Activated B cell treated with CpG ODN at 0.5 μM for 24 hours (primary cell): ENCODE measurements around the gene GALNS. TPM values are rescaled to one million over a fixed set of nuclear protein-coding genes. Genes with fewer than 3 reads are reported as not detected.

Experiments used
- ATAC-seq: fragments of 200-7000 bp; cut with Tn5 transposase; one replicate; pipeline ENCODE4 v1.10.0; 2021; ENCODE audit warnings: low read depth, mild to moderate bottlenecking, moderate library complexity
- CTCF ChIA-PET: fragments of 350-600 bp; sonication (Branson Sonifier 250); formaldehyde crosslinking; loops from one replicate; lab custom pipeline; 2021; ENCODE audit warnings: antibody characterized with exemption; lab: Charles Lee
- POLR2A ChIA-PET: fragments of 350-600 bp; sonication (Branson Sonifier 250); formaldehyde crosslinking; loops from one replicate; lab custom pipeline; 2021; ENCODE audit warnings: antibody characterized with exemption; lab: Charles Lee
- DNase-seq: peaks from one replicate; pipeline ENCODE4 v3.0.0; 2022
- H3K27ac Mint-ChIP-seq: one replicate; pipeline ENCODE4 v1.8.0; 2020; ENCODE audit warnings: mixed read lengths
- H3K27me3 Mint-ChIP-seq: one replicate; pipeline ENCODE4 v1.8.0; 2021; ENCODE audit warnings: mixed read lengths
- H3K36me3 Mint-ChIP-seq: one replicate; pipeline ENCODE4 v1.8.0; 2021; ENCODE audit warnings: low read depth, mixed read lengths
- H3K4me1 Mint-ChIP-seq: one replicate; pipeline ENCODE4 v1.8.0; 2021; ENCODE audit warnings: mixed read lengths
- H3K4me3 Mint-ChIP-seq: one replicate; pipeline ENCODE4 v1.8.0; 2020; ENCODE audit warnings: mild to moderate bottlenecking, mixed read lengths
- H3K9me3 Mint-ChIP-seq: one replicate; pipeline ENCODE4 v1.8.0; 2020; ENCODE audit warnings: mixed read lengths
- CTCF ChIP-seq: fragments of 200-600 bp; IDR thresholded peaks from one replicate; pipeline ENCODE4 v1.8.0; 2022; ENCODE audit warnings: antibody characterized with exemption, mild to moderate bottlenecking
- intact Hi-C: fragments of 100-400 bp; cut with micrococcal nuclease; formaldehyde crosslinking; loops from one replicate; pipeline ENCODE4 v1.15.1; 2024
- total RNA-seq: library from RNA; stranded (reverse); gene quantifications from 2 replicates; pipeline ENCODE4 v1.2.3, GENCODE V29; 2022

GALNS gene
- total RNA-seq, 1 donor from 2014 or later, result 48.3 TPM

GRCh38 chr16:88830783-88831182, 26.0 kb downstream of the GALNS start:
- H3K4me1 Mint-ChIP-seq, result no peaks in the 10 kb centered on the region
- no peaks in the 10 kb centered on the region for H3K9me3 Mint-ChIP-seq
- intact Hi-C loops, result no loop called here
- ChIA-PET CTCF (no interaction called here), POLR2A (interaction anchor here (0.6 kb wide), 1 partner anchor 317 kb away, joined by 5 read pairs; no protein-coding TSS in a partner anchor)
- H3K27ac Mint-ChIP-seq, result no peak overlapping the region
- no peak for TF ChIP-seq CTCF
- H3K4me3 Mint-ChIP-seq, result no peak overlapping the region
- ATAC-seq, result no peak
- H3K36me3 Mint-ChIP-seq, result peaks cover 22% of the 10 kb centered on the region
- H3K27me3 Mint-ChIP-seq, result no peaks in the 10 kb centered on the region
- DNase-seq, result no peak

- Mint-ChIP-seq H3K36me3 (peaks cover 22% of the 10 kb centered on the region), H3K4me1 (no peaks in the 10 kb centered on the region), H3K27ac (no peak overlapping the region), H3K9me3 (no peaks in the 10 kb centered on the region), H3K27me3 (no peaks in the 10 kb centered on the region), H3K4me3 (no peak overlapping the region)
- CTCF ChIA-PET, result no interaction called here
- TF ChIP-seq CTCF, result no peak
- POLR2A ChIA-PET, result interaction anchor here (0.6 kb wide), 1 partner anchor 318 kb away, joined by 5 read pairs; no protein-coding TSS in a partner anchor
- ATAC-seq (no peak), DNase-seq (no peak)
- intact Hi-C loops, result no loop called here
Observed at GRCh38 chr16:88830258-88830657, 26.5 kb downstream of the GALNS start.

GRCh38 chr16:88828711-88829110, 28.0 kb downstream of the GALNS start:
- TF ChIP-seq CTCF, result no peak
- no peak overlapping the region for H3K4me3 Mint-ChIP-seq
- no peak overlapping the region for H3K27ac Mint-ChIP-seq
- ATAC-seq (no peak), DNase-seq (no peak)
- H3K9me3 Mint-ChIP-seq, result no peaks in the 10 kb centered on the region
- ChIA-PET CTCF (no interaction called here), POLR2A (no interaction called here)
- intact Hi-C loops, result no loop called here
- peaks cover 22% of the 10 kb centered on the region for H3K36me3 Mint-ChIP-seq
- no peaks in the 10 kb centered on the region for H3K4me1 Mint-ChIP-seq
- no peaks in the 10 kb centered on the region for H3K27me3 Mint-ChIP-seq

- no peak for ATAC-seq
- Mint-ChIP-seq H3K4me3 (no peak overlapping the region), H3K27me3 (no peaks in the 10 kb centered on the region), H3K9me3 (no peaks in the 10 kb centered on the region), H3K4me1 (no peaks in the 10 kb centered on the region), H3K27ac (no peak overlapping the region), H3K36me3 (peaks cover 23% of the 10 kb centered on the region)
- DNase-seq, result no peak
- intact Hi-C loops, result no loop called here
- ChIA-PET CTCF (no interaction called here), POLR2A (no interaction called here)
- TF ChIP-seq CTCF, result no peak
Observed at GRCh38 chr16:88827727-88828126, 29.0 kb downstream of the GALNS start.

- H3K27ac Mint-ChIP-seq, result no peak overlapping the region
- DNase-seq (no peak), ATAC-seq (no peak)
- no peaks in the 10 kb centered on the region for H3K27me3 Mint-ChIP-seq
- ChIA-PET CTCF (no interaction called here), POLR2A (interaction anchor here (0.6 kb wide), 1 partner anchor 164 kb away, joined by 3 read pairs; the partner anchor contains the start of gene MVD)
- no peak overlapping the region for H3K4me3 Mint-ChIP-seq
- TF ChIP-seq CTCF, result no peak
- H3K4me1 Mint-ChIP-seq, result no peaks in the 10 kb centered on the region
- intact Hi-C loops, result no loop called here
- H3K9me3 Mint-ChIP-seq, result no peaks in the 10 kb centered on the region
- H3K36me3 Mint-ChIP-seq, result peaks cover 26% of the 10 kb centered on the region
Observed at GRCh38 chr16:88826070-88826840, 30.5 kb downstream of the GALNS start.
